ENCODE data around the gene IQCK.

GRCh38 chr16:19809693-19810092 is 91.6 kb downstream of the IQCK start:
- TF ChIP-seq, protein P1, sequence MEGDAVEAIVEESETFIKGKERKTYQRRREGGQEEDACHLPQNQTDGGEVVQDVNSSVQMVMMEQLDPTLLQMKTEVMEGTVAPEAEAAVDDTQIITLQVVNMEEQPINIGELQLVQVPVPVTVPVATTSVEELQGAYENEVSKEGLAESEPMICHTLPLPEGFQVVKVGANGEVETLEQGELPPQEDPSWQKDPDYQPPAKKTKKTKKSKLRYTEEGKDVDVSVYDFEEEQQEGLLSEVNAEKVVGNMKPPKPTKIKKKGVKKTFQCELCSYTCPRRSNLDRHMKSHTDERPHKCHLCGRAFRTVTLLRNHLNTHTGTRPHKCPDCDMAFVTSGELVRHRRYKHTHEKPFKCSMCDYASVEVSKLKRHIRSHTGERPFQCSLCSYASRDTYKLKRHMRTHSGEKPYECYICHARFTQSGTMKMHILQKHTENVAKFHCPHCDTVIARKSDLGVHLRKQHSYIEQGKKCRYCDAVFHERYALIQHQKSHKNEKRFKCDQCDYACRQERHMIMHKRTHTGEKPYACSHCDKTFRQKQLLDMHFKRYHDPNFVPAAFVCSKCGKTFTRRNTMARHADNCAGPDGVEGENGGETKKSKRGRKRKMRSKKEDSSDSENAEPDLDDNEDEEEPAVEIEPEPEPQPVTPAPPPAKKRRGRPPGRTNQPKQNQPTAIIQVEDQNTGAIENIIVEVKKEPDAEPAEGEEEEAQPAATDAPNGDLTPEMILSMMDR (tag by site-specific recombination; IDR thresholded peaks at IDR 0.05), result no peak
- no peak for TF ChIP-seq ZNF175 (tag by site-specific recombination; IDR thresholded peaks at IDR 0.05)
- no peak for TF ChIP-seq MEIS1 (CRISPR knock-in tag; IDR thresholded peaks at IDR 0.05; ENCODE audit: borderline replicate concordance)
- TF ChIP-seq ZNF391 (tag by site-specific recombination; IDR thresholded peaks at IDR 0.05; ENCODE audit: borderline replicate concordance, low read depth), result no peak
- TF ChIP-seq REST (tag by site-specific recombination; IDR thresholded peaks at IDR 0.05), result no peak
- TF ChIP-seq, protein P2, sequence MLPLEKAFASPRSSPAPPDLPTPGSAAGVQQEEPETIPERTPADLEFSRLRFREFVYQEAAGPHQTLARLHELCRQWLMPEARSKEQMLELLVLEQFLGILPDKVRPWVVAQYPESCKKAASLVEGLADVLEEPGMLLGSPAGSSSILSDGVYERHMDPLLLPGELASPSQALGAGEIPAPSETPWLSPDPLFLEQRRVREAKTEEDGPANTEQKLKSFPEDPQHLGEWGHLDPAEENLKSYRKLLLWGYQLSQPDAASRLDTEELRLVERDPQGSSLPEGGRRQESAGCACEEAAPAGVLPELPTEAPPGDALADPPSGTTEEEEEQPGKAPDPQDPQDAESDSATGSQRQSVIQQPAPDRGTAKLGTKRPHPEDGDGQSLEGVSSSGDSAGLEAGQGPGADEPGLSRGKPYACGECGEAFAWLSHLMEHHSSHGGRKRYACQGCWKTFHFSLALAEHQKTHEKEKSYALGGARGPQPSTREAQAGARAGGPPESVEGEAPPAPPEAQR (tag by site-specific recombination; IDR thresholded peaks at IDR 0.05), result no peak
- no peak for TF ChIP-seq ZNF416 (tag by site-specific recombination; IDR thresholded peaks at IDR 0.05)

Measured in HEK293 (cell line).